Spleen (tissue), 11 donors: ENCODE results near the gene MROH7. TPM values are rescaled to one million over a fixed set of nuclear protein-coding genes. Genes with fewer than 3 reads are reported as not detected.

Experiments used
- DNase-seq: peaks from one replicate; pipeline ENCODE4 v3.0.0-alpha.2; 2020
- H3K27ac ChIP-seq, 8 donors: fragments of 200-600 bp; sonication (generic) in 7 of 8; 1 replicate in 4 of 8; 2 replicates in 4 of 8; pipeline versions ENCODE4 v1.5.0 to v1.8.0; 2016 to 2021; ENCODE audit warnings: inconsistent platforms in 4 of 8, mild to moderate bottlenecking in 4 of 8, moderate library complexity in 1 of 8
- H3K27me3 ChIP-seq, 7 donors: fragments of 200-600 bp; sonication (generic) in 6 of 7; replicated peaks in 1 of 7; 1 replicate in 4 of 7; 2 replicates in 3 of 7; pipeline versions ENCODE4 v1.5.0 to v1.8.0; 2016 to 2021; ENCODE audit warnings: inconsistent platforms in 3 of 7, mild to moderate bottlenecking in 1 of 7
- H3K36me3 ChIP-seq, 6 donors: fragments of 200-600 bp; sonication (generic) in 5 of 6; 1 replicate in 4 of 6; 2 replicates in 2 of 6; pipeline versions ENCODE4 v1.5.0 to v1.8.0; 2016 to 2021; ENCODE audit warnings: inconsistent platforms in 2 of 6
- H3K4me1 ChIP-seq, 6 donors: fragments of 200-600 bp; sonication (generic) in 5 of 6; 1 replicate in 3 of 6; 2 replicates in 3 of 6; pipeline versions ENCODE4 v1.5.0 to v1.8.0; 2016 to 2021; ENCODE audit warnings: inconsistent platforms in 3 of 6
- H3K4me3 ChIP-seq, 8 donors: fragments of 200-600 bp; sonication (generic) in 7 of 8; 1 replicate in 4 of 8; 2 replicates in 4 of 8; pipeline versions ENCODE4 v1.5.0 to v1.8.0; 2016 to 2021; ENCODE audit warnings: inconsistent platforms in 4 of 8, mild to moderate bottlenecking in 4 of 8, moderate library complexity in 2 of 8
- H3K9me3 ChIP-seq, 8 donors: fragments of 200-600 bp; sonication (generic) in 7 of 8; 1 replicate in 4 of 8; 2 replicates in 4 of 8; pipeline versions ENCODE4 v1.5.0 to v1.8.0; 2016 to 2021; ENCODE audit warnings: inconsistent platforms in 4 of 8
- CTCF ChIP-seq, 11 experiments: fragments of 200-600 bp in 7 of 11; fragments of 450-650 bp in 4 of 11; sonication (generic) in 4 of 11; IDR thresholded peaks in 8 of 11; conservative IDR thresholded peaks in 3 of 11; 1 replicate in 7 of 11; 2 replicates in 4 of 11; pipeline versions ENCODE4 v1.4.0 to v1.8.0; 2016 to 2021; ENCODE audit warnings: antibody characterized with exemption in 11 of 11, inconsistent platforms in 4 of 11, mild to moderate bottlenecking in 1 of 11
- POLR2A ChIP-seq, 3 donors: fragments of 450-650 bp; IDR thresholded peaks; one replicate each; pipeline ENCODE4 v1.5.1; 2017; ENCODE audit warnings: antibody characterized with exemption in 3 of 3, mild to moderate bottlenecking in 1 of 3
- POLR2AphosphoS5 ChIP-seq, 3 donors: sonication (generic); formaldehyde crosslinking; IDR thresholded peaks; one replicate each; pipeline ENCODE4 v1.5.1; 2017; ENCODE audit warnings: antibody characterized with exemption in 3 of 3
- WGBS, 5 donors: extraction: QIAGEN DNeasy Blood & Tissue Kit in 3 of 5; methylation state at CpG; one replicate each; pipeline versions ENCODE4 v1.1.5 to v1.1.7; 2013 to 2018; 5-methylcytosine and 5-hydroxymethylcytosine counted together
- intact Hi-C: fragments of 100-400 bp; cut with DNase I; formaldehyde crosslinking; loops from one replicate; pipeline ENCODE4 v1.15.0; 2023; ENCODE audit warnings: low total_unique reads
- polyA plus RNA-seq, 3 donors: library from polyadenylated mRNA; stranded (reverse); fragments of 200-250 nt; gene quantifications; one replicate each; pipeline ENCODE4 v1.2.1, GENCODE V29; 2013
- total RNA-seq, 7 donors: library from RNA; depleted of rRNA in 3 of 7; stranded (reverse); fragments of >200 nt in 3 of 7; fragmentation: NEBNext Ultra II Directional in 4 of 7; extraction: Animal tissue kit (Norgen Biotek cat#: 25700) in 4 of 7; gene quantifications; one replicate each; pipeline versions ENCODE4 v1.1.0 to v1.2.1, GENCODE V29; 2016 to 2021
- donor health status: healthy with polysubstance abuse.
- donor health status: DM: no; HTN: no; CAD: no; lungs with moderate emphysema.
- donor health status: DM: no; HTN: no; CAD: no.
- donor health status: Bipolar disorder and iron deficiency.
- donor health status: healthy.
- donor health status: DM: no; HTN: no; CAD: no.
- donor health status: DM: yes; HTN: yes; CAD: no.

The MROH7 gene
- total and polyA plus RNA-seq, 10 donors: 0.36 to 3.6 (median 1.4) TPM

- H3K4me3 ChIP-seq: no peak overlapping the region
- TF ChIP-seq CTCF (IDR thresholded peaks at IDR 0.05 in 8 of 11, conservative IDR thresholded peaks at IDR 0.05 in 3 of 11) (no peak), POLR2AphosphoS5 (IDR thresholded peaks at IDR 0.05) (no peak), POLR2A (IDR thresholded peaks at IDR 0.05) (no peak)
- peaks cover 0 to 4% (median 0%) of the 10 kb centered on the region in 7 donors for H3K27me3 ChIP-seq
- no peak for DNase-seq
- intact Hi-C loops: no loop called here
- 85 to 100% (median 87%) methylated on average over 4 of the region's 4 CpGs for WGBS, 5 donors
- H3K27ac ChIP-seq: no peak overlapping the region
- no peaks in the 10 kb centered on the region for H3K4me1 ChIP-seq
- no peaks in the 10 kb centered on the region for H3K36me3 ChIP-seq
- H3K9me3 ChIP-seq: no peaks in the 10 kb centered on the region
Measured at GRCh38 chr1:54706419-54706818, 64.8 kb downstream of the MROH7 start.

DNA sequence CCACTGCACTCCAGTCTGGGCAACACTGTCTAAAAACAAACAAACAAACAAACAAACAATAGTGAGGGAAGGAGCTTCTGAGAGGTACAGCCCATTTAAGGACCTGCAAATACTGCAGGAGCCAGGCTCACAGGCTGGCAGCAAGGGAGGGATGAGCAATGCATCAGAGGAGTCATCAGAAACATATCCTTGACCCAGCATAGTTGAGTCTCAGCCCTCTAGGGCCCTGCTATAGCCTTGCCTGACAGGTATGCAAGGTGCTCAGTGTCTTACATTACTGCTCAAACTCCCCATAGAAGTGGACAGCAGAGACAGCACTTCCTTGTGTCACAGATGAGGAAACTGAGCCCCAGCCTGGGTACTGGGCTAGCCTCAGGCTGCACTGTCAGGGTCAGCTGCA is 66.8 kb downstream of the MROH7 start:
- no peaks in the 10 kb centered on the region for H3K9me3 ChIP-seq
- intact Hi-C loops: no loop called here
- TF ChIP-seq POLR2A (IDR thresholded peaks at IDR 0.05) (no peak), CTCF (IDR thresholded peaks at IDR 0.05 in 8 of 11, conservative IDR thresholded peaks at IDR 0.05 in 3 of 11) (no peak), POLR2AphosphoS5 (IDR thresholded peaks at IDR 0.05) (no peak)

GRCh38 chr1:54709547-54710292 is 68.1 kb downstream of the MROH7 start:
- TF ChIP-seq POLR2AphosphoS5 (IDR thresholded peaks at IDR 0.05) (no peak), CTCF (IDR thresholded peaks at IDR 0.05 in 8 of 11, conservative IDR thresholded peaks at IDR 0.05 in 3 of 11) (no peak), POLR2A (IDR thresholded peaks at IDR 0.05) (no peak)
- H3K27me3 ChIP-seq: peaks cover 0 to 4% (median 0%) of the 10 kb centered on the region in 7 donors
- WGBS, 5 donors: 73 to 86% (median 83%) methylated on average over 1 to 8 of the region's 8 CpGs
- no peak overlapping the region for H3K4me3 ChIP-seq
- no peaks in the 10 kb centered on the region for H3K9me3 ChIP-seq
- H3K36me3 ChIP-seq: no peaks in the 10 kb centered on the region
- no peak overlapping the region for H3K27ac ChIP-seq
- intact Hi-C loops: no loop called here
- H3K4me1 ChIP-seq: peaks cover 0 to under 1% (median 0%) of the 10 kb centered on the region in 6 donors
- no peak for DNase-seq

More for the DNA sequence above, 66.8 kb downstream of the MROH7 start:
- Histone ChIP-seq H3K27me3 (peaks cover 0 to 4% (median 0%) of the 10 kb centered on the region in 7 donors), H3K4me3 (no peak overlapping the region), H3K4me1 (no peaks in the 10 kb centered on the region), H3K27ac (no peak overlapping the region), H3K36me3 (no peaks in the 10 kb centered on the region)
- no peak for DNase-seq

- Histone ChIP-seq H3K9me3 (no peaks in the 10 kb centered on the region), H3K4me1 (peaks cover 0 to 7% (median 6%) of the 10 kb centered on the region in 6 donors), H3K27me3 (peaks cover 0 to 4% (median 0%) of the 10 kb centered on the region in 7 donors), H3K4me3 (no peak overlapping the region), H3K27ac (no peak overlapping the region), H3K36me3 (no peaks in the 10 kb centered on the region)
- TF ChIP-seq CTCF (IDR thresholded peaks at IDR 0.05 in 8 of 11, conservative IDR thresholded peaks at IDR 0.05 in 3 of 11) (no peak), POLR2AphosphoS5 (IDR thresholded peaks at IDR 0.05) (no peak), POLR2A (IDR thresholded peaks at IDR 0.05) (no peak)
- intact Hi-C loops: no loop called here
- 76 to 96% (median 89%) methylated on average over 3 of the region's 3 CpGs for WGBS, 5 donors
- DNase-seq: no peak
Measured at GRCh38 chr1:54710434-54710833, 68.8 kb downstream of the MROH7 start.
